Suprapubic skin (tissue), 4 donors: Measurements from ENCODE around the gene GALNT17.

Source experiments
- CTCF ChIP-seq, 2 donors: fragments of 200-600 bp in 1 of 2; fragments of 450-650 bp in 1 of 2; sonication (generic) in 1 of 2; IDR thresholded peaks; one replicate each; pipeline ENCODE4 v1.5.1; 2016 to 2019; ENCODE audit warnings: antibody characterized with exemption in 2 of 2, mild to moderate bottlenecking in 1 of 2, moderate library complexity in 1 of 2
- EP300 ChIP-seq: sonication (generic); formaldehyde crosslinking; IDR thresholded peaks from one replicate; pipeline ENCODE4 v1.6.1; 2017; ENCODE audit warnings: antibody characterized with exemption
- POLR2A ChIP-seq, 2 donors: fragments of 450-650 bp; IDR thresholded peaks; one replicate each; pipeline ENCODE4 v1.6.1; 2017; ENCODE audit warnings: antibody characterized with exemption in 2 of 2, mild to moderate bottlenecking in 2 of 2, moderate library complexity in 2 of 2
- POLR2AphosphoS5 ChIP-seq, 3 donors: sonication (generic); formaldehyde crosslinking; IDR thresholded peaks; one replicate each; pipeline ENCODE4 v1.6.1; 2017; ENCODE audit warnings: antibody characterized with exemption in 3 of 3

GRCh38 chr7:71106226-71106625 lies 25.7 kb upstream of the GALNT17 start:
- no peak for TF ChIP-seq CTCF (IDR thresholded peaks at IDR 0.05)
- TF ChIP-seq POLR2A (IDR thresholded peaks at IDR 0.05), result no peak
- no peak for TF ChIP-seq EP300
- TF ChIP-seq POLR2AphosphoS5 (IDR thresholded peaks at IDR 0.05), result no peak
